ENCODE measurements around the gene KCTD21.

The KCTD21 gene

DNA sequence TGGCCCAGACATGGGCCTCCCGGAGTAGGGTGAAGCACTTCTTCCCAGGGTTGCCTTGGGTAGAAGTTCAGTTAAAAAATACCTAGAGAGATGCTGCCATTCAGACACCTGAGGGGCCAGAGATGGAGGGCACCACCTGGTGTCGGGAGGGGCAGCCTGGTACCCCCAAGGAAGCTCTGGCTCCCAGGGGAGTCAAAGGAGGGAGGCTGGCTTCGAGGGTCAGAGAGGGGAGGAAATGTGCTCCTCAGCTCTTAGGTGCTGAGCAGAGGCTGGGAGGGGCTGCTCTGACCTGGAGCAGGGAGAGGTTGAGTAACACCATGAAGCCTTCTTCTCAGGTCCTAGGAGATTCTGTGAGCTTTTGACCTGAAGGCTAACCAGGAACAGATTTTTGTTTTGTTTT, 1.4 kb upstream of the KCTD21 start:
- H3K4me3 ChIP-seq (ENCODE audit: control insufficient read depth, low read depth, low read length): peak overlapping the region; percentile 59

GRCh38 chr11:78189174-78189724, 823 bp upstream of the KCTD21 start:
- no peak for DNase-seq (ENCODE audit: low read depth)
- TF ChIP-seq, protein P1, sequence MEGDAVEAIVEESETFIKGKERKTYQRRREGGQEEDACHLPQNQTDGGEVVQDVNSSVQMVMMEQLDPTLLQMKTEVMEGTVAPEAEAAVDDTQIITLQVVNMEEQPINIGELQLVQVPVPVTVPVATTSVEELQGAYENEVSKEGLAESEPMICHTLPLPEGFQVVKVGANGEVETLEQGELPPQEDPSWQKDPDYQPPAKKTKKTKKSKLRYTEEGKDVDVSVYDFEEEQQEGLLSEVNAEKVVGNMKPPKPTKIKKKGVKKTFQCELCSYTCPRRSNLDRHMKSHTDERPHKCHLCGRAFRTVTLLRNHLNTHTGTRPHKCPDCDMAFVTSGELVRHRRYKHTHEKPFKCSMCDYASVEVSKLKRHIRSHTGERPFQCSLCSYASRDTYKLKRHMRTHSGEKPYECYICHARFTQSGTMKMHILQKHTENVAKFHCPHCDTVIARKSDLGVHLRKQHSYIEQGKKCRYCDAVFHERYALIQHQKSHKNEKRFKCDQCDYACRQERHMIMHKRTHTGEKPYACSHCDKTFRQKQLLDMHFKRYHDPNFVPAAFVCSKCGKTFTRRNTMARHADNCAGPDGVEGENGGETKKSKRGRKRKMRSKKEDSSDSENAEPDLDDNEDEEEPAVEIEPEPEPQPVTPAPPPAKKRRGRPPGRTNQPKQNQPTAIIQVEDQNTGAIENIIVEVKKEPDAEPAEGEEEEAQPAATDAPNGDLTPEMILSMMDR (IDR thresholded peaks at IDR 0.05; ENCODE audit: control insufficient read depth, insufficient read depth, low read depth, low read length, missing control alignments): no peak
- peak overlapping the region; percentile 59 for H3K4me3 ChIP-seq (ENCODE audit: control insufficient read depth, low read depth, low read length)

More for the DNA sequence above, 1.4 kb upstream of the KCTD21 start:
- no peak for DNase-seq (ENCODE audit: low read depth)
- TF ChIP-seq, protein P1 (IDR thresholded peaks at IDR 0.05; ENCODE audit: control insufficient read depth, insufficient read depth, low read depth, low read length, missing control alignments): no peak

DNA sequence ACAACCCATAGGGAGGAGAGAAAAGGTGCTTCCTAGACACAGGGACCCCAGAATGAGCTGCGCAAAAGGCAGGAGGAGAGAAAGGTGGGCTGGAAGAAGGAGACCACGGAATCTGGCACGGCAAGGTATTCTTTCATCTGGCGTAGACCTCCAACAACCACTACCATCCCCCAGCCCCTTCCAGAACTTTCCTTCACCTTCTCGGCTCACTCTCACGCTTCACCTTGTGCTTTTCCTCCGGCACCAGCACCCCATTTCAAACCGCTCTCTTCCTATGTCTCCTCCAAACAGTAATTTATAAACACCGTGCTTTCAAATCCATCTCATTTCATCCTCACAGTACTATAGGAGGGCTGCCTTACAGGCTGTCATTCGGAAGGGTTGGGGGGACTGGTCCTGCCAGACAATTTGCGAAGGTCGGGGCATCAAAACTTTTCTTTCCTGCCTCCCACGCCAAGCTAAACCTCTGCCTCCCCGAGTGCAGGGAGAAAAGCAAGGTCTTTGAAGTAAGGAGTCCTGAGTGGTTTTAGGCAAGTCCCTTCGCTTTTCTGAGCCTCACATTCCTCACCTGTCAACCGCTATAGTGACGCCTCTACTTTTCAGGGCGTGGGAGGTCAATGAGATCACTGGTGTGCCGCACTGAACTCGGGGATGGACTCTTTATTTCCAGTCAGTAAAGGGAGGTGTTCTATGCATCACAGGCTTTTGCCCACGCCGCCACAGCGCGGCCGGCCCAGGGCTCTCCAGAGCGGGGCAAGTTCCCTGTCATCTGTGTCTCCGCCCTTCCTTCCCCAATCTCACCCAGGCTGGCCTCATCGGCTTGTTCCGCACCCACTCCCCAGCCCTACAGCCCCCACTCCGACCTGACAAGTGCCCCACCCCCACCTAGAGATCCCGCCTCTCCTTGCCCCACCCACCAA, 800 bp downstream of the KCTD21 start:
- peak overlapping the region; percentile 59 for H3K4me3 ChIP-seq (ENCODE audit: control insufficient read depth, low read depth, low read length)
- DNase-seq (ENCODE audit: low read depth): no peak
- TF ChIP-seq, protein P1 (IDR thresholded peaks at IDR 0.05; ENCODE audit: control insufficient read depth, insufficient read depth, low read depth, low read length, missing control alignments): no peak

DNA sequence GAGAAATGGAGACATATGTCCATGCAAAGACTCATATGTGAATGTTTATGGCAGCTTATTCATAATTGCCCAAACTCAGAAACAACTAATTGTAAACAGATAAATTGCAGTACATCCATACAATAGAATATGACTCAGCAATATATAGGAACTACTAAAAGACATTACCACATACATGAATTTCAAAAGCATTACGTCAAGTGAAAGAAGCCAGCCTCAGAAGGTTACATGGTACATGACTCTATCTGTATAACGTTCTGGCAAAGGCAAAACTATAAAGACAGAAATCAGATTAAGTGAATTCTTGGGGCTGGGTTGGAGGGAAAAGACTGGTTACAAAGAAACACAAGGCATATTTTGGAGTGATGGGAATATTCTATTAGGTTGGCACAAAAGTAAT, 7.2 kb downstream of the KCTD21 start:
- TF ChIP-seq, protein P1 (IDR thresholded peaks at IDR 0.05; ENCODE audit: control insufficient read depth, insufficient read depth, low read depth, low read length, missing control alignments): no peak
- no peak for DNase-seq (ENCODE audit: low read depth)
- no peak overlapping the region for H3K4me3 ChIP-seq (ENCODE audit: control insufficient read depth, low read depth, low read length)

GRCh38 chr11:78180751-78181150, 7.7 kb downstream of the KCTD21 start:
- H3K4me3 ChIP-seq (ENCODE audit: control insufficient read depth, low read depth, low read length): no peak overlapping the region
- no peak for DNase-seq (ENCODE audit: low read depth)
- TF ChIP-seq, protein P1 (IDR thresholded peaks at IDR 0.05; ENCODE audit: control insufficient read depth, insufficient read depth, low read depth, low read length, missing control alignments): no peak

DNA sequence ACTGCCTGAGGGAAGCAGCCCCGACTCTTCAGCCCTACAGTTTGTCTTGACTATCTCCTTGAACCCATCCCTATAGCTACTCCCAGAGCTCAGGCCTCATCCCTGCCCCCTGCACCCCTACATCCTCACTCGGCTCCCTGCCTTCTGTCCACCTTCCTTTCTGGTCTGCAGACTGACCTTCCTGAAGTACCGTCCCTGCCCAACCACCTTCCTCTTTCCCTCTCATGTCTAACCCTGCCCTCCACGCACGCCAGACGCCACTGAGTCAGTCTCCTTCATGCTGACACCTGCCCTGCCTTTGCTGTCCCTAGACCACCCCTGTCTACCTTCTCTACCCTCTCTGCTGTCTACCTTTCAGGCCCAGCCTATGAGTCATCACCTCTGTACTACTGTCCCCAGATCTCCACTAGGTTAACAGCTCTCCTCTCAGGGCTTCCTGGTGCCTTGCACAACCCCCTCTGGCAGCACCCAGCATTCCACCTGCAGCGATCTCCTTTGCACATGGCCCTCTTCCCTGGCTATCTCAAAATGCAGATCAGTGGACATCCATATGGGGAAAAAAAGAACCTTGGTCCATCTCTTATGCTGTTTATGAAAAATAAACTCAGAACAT, 8.9 kb downstream of the KCTD21 start:
- no peak overlapping the region for H3K4me3 ChIP-seq (ENCODE audit: control insufficient read depth, low read depth, low read length)
- TF ChIP-seq, protein P1 (IDR thresholded peaks at IDR 0.05; ENCODE audit: control insufficient read depth, insufficient read depth, low read depth, low read length, missing control alignments): no peak
- no peak for DNase-seq (ENCODE audit: low read depth)

Measured in AG09309 (cell line).